ENCODE measurements around the gene SMARCAL1. TPM values are rescaled to one million over a fixed set of nuclear protein-coding genes. Genes with fewer than 3 reads are reported as not detected.

The SMARCAL1 gene
- total RNA-seq, 1 donor from 2014 or later = 5.5 TPM

- DNase-seq (ENCODE audit: low read depth) = no peak
Observed at GRCh38 chr2:216392945-216393840, 19.1 kb upstream of the SMARCAL1 start.

GRCh38 chr2:216394881-216395280, 17.4 kb upstream of the SMARCAL1 start:
- no peak for DNase-seq (ENCODE audit: low read depth)

- no peak for DNase-seq (ENCODE audit: low read depth)
Observed at GRCh38 chr2:216399621-216400020, 12.7 kb upstream of the SMARCAL1 start.

- no peak for DNase-seq (ENCODE audit: low read depth)
Observed at GRCh38 chr2:216402751-216403150, 9.5 kb upstream of the SMARCAL1 start.

GRCh38 chr2:216404010-216404618, 8.2 kb upstream of the SMARCAL1 start:
- DNase-seq (ENCODE audit: low read depth) = peak; percentile 37

- DNase-seq (ENCODE audit: low read depth) = no peak
Observed at GRCh38 chr2:216405588-216405987, 6.7 kb upstream of the SMARCAL1 start.

GRCh38 chr2:216406826-216407225, 5.5 kb upstream of the SMARCAL1 start:
- DNase-seq (ENCODE audit: low read depth) = no peak

GRCh38 chr2:216408426-216409290, 3.6 kb upstream of the SMARCAL1 start:
- no peak for DNase-seq (ENCODE audit: low read depth)

GRCh38 chr2:216410550-216410949, 1.7 kb upstream of the SMARCAL1 start:
- no peak for DNase-seq (ENCODE audit: low read depth)

- no peak for DNase-seq (ENCODE audit: low read depth)
Observed at GRCh38 chr2:216413882-216414281, 1.6 kb downstream of the SMARCAL1 start.

- no peak for DNase-seq (ENCODE audit: low read depth)
Observed at GRCh38 chr2:216414772-216415319, 2.6 kb downstream of the SMARCAL1 start.

- DNase-seq (ENCODE audit: low read depth) = no peak
Observed at GRCh38 chr2:216415541-216415940, 3.3 kb downstream of the SMARCAL1 start.

- DNase-seq (ENCODE audit: low read depth) = no peak
Observed at GRCh38 chr2:216416571-216417307, 4.5 kb downstream of the SMARCAL1 start.

- DNase-seq (ENCODE audit: low read depth) = no peak
Observed at GRCh38 chr2:216418981-216419380, 6.7 kb downstream of the SMARCAL1 start.

- no peak for DNase-seq (ENCODE audit: low read depth)
Observed at GRCh38 chr2:216420367-216421101, 8.2 kb downstream of the SMARCAL1 start.

- DNase-seq (ENCODE audit: low read depth) = no peak
Observed at GRCh38 chr2:216423071-216423470, 10.8 kb downstream of the SMARCAL1 start.

GRCh38 chr2:216424274-216424673, 12.0 kb downstream of the SMARCAL1 start:
- DNase-seq (ENCODE audit: low read depth) = no peak

- peak; percentile 31 for DNase-seq (ENCODE audit: low read depth)
Observed at GRCh38 chr2:216425008-216425787, 12.9 kb downstream of the SMARCAL1 start.

- DNase-seq (ENCODE audit: low read depth) = no peak
Observed at GRCh38 chr2:216426166-216426777, 14.0 kb downstream of the SMARCAL1 start.
